ENCODE data around the gene ZBTB47. TPM values are rescaled to one million over a fixed set of nuclear protein-coding genes. Genes with fewer than 3 reads are reported as not detected.

ZBTB47 gene
- total RNA-seq, 1 donor from 2014 or later, result 7.6 TPM

- FAIRE-seq (no peak), DNase-seq (ENCODE audit: low read depth) (no peak)
- TF ChIP-seq CTCF (IDR thresholded peaks at IDR 0.05; ENCODE audit: insufficient read depth, low read length, severe bottlenecking), result no peak
- no peaks in the 10 kb centered on the region for H3K27me3 ChIP-seq (ENCODE audit: control insufficient read depth, insufficient read depth, low read length)
- no peaks in the 10 kb centered on the region for H3K36me3 ChIP-seq (ENCODE audit: control insufficient read depth, insufficient read depth, low read length)
- no peak overlapping the region for H3K4me3 ChIP-seq (ENCODE audit: low read depth, low read length)
Observed at GRCh38 chr3:42667096-42667522, 13.6 kb downstream of the ZBTB47 start.

DNA sequence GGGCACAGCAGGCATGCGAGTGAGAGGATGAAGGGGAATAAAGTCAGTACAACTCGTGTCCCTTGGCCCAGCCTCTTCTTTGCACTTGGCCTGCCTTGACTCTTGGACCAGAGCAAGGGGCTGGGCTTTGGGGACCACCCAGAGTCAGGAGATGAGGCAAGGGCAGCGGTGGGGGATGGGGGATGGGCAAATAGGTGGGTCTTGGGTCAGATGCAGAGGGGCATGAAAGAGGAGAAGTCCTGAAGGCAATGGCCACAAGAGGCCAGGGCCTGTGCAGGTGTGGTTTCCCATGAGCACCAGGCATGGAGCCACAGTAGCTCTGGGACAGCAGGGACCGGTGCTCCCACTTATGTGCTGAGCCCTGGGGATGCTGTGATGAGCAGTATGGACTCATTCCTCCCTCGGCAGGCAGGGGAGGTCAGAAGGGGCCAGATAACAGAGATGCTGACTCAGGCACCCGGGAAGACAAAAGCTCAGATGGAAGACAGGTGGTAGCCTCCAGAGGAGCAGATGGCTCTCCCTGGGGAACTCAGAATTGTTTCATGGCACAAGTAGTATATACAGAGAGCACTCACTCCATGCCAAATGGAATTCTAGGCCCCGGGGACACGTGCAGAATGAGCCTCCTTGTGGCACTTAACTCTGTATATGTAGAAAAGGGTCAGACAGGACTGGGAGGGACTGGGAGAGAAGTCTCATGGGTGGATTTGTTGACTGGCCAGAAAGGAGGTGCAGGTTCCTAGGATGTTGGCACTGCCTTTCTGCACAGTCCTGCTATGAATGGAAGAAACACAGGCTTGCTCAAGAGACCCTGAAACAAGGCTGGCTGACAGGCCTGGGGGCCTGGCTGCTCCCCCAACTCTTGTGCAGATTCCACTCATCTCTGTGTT lies 14.3 kb downstream of the ZBTB47 start:
- Histone ChIP-seq H3K36me3 (ENCODE audit: control insufficient read depth, insufficient read depth, low read length) (no peaks in the 10 kb centered on the region), H3K4me3 (ENCODE audit: low read depth, low read length) (no peak overlapping the region), H3K27me3 (ENCODE audit: control insufficient read depth, insufficient read depth, low read length) (no peaks in the 10 kb centered on the region)
- DNase-seq (ENCODE audit: low read depth) (no peak), FAIRE-seq (peak; percentile 66)
- TF ChIP-seq CTCF (IDR thresholded peaks at IDR 0.05; ENCODE audit: insufficient read depth, low read length, severe bottlenecking), result no peak

GRCh38 chr3:42668413-42668760 lies 14.9 kb downstream of the ZBTB47 start:
- Histone ChIP-seq H3K36me3 (ENCODE audit: control insufficient read depth, insufficient read depth, low read length) (no peaks in the 10 kb centered on the region), H3K4me3 (ENCODE audit: low read depth, low read length) (no peak overlapping the region), H3K27me3 (ENCODE audit: control insufficient read depth, insufficient read depth, low read length) (no peaks in the 10 kb centered on the region)
- FAIRE-seq (no peak), DNase-seq (ENCODE audit: low read depth) (no peak)
- TF ChIP-seq CTCF (IDR thresholded peaks at IDR 0.05; ENCODE audit: insufficient read depth, low read length, severe bottlenecking), result no peak

DNA sequence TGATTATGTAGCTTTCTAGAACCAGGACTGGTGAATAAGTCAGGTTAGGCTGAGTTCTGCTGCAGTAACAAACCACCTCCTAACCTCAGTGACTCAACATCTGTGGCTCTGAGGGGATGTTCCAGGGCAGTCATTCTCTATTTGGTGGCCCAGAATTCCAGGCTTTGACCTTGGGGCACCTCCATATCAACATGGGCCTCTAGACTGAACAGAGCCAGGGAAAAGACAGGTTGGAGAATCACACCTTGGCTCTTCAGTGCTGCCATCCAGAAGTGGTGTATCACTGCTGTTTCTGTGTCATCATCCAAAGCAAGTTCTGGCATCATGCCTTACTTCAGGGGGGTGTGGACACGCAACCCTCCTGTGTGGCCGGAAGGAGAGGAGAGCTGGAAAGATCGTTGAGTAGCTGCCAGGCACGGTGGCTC lies 15.3 kb downstream of the ZBTB47 start:
- FAIRE-seq (peak; percentile 86), DNase-seq (ENCODE audit: low read depth) (peak; percentile 44)
- no peaks in the 10 kb centered on the region for H3K27me3 ChIP-seq (ENCODE audit: control insufficient read depth, insufficient read depth, low read length)
- H3K4me3 ChIP-seq (ENCODE audit: low read depth, low read length), result no peak overlapping the region
- TF ChIP-seq CTCF (IDR thresholded peaks at IDR 0.05; ENCODE audit: insufficient read depth, low read length, severe bottlenecking), result no peak
- no peaks in the 10 kb centered on the region for H3K36me3 ChIP-seq (ENCODE audit: control insufficient read depth, insufficient read depth, low read length)

GRCh38 chr3:42670051-42670576 lies 16.6 kb downstream of the ZBTB47 start:
- no peak for TF ChIP-seq CTCF (IDR thresholded peaks at IDR 0.05; ENCODE audit: insufficient read depth, low read length, severe bottlenecking)
- Histone ChIP-seq H3K4me3 (ENCODE audit: low read depth, low read length) (no peak overlapping the region), H3K27me3 (ENCODE audit: control insufficient read depth, insufficient read depth, low read length) (no peaks in the 10 kb centered on the region), H3K36me3 (ENCODE audit: control insufficient read depth, insufficient read depth, low read length) (no peaks in the 10 kb centered on the region)
- DNase-seq (ENCODE audit: low read depth) (no peak), FAIRE-seq (peak; percentile 82)

Measured in bronchial epithelial cell (primary cell).